Activated gamma-delta T cell treated with Interleukin-2 at 50 U/mL for 16 hours (primary cell): ENCODE measurements around the gene KIF5C.
"Not testable (repeated sequence)": the region's sequence is repeated elsewhere in the genome, so short reads cannot be mapped to it uniquely, and the experiment has no call there.

Experiments used
- DNase-seq: peaks from one replicate; pipeline ENCODE4 v3.0.0-alpha.2; 2020

The KIF5C gene

DNA sequence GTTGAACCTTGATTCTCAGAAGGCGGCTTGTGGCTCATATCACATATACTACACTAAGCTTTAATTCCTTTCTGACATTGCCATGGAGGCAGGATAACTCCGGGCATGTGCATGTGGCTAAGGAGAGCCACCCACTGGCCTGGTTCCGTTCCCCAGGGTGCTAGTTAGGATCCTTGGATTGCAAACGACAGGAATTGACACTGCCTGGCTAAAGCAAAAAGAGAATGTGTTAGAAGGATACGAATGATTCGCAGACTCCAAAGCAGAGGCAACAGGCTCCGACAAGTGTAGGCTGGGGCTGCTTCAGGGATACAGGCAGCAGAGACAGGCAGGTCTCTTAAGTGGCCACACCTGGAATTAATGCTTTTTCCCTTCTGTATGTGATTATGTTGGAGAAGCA is 92.0 kb downstream of the KIF5C start:
- DNase-seq: no peak

DNA sequence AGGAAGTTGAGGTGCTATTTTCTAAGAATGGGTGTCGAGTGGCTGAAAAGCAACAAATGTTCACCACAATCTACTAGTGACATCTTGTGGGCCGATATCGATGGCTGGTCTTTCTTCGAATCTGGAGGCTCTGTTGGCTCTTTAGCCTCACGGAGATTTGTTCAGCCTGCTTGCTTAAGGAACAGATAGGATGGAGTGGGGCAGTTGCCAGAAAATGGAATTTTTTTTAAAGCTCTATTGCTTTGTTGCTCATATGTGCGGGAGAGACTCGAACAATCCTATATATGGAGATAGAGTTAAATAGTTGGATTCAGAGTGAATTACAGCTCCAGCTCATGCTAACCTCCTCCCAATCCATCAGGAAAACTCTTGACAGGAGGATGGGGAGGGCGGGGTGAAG is 92.6 kb downstream of the KIF5C start:
- DNase-seq: no peak

DNA sequence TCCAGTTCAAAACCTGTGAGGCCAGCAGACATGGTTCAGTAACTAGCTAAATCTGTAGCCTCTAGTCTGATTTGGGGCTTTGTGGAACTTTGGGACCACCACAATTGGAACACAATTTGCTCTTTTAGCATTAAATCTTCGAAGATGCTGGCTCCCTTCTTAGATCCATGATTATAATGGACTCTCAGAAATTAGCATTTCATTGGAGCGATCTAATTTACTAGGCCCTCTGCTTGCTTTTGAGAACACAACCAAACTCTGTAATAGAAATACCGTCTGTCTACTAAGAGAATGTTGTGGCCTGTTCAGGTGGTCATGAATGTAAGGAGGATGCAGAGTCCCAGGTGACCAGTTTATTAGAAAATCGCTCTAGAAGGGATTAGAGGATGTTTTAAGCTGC is 93.3 kb downstream of the KIF5C start:
- no peak for DNase-seq

DNA sequence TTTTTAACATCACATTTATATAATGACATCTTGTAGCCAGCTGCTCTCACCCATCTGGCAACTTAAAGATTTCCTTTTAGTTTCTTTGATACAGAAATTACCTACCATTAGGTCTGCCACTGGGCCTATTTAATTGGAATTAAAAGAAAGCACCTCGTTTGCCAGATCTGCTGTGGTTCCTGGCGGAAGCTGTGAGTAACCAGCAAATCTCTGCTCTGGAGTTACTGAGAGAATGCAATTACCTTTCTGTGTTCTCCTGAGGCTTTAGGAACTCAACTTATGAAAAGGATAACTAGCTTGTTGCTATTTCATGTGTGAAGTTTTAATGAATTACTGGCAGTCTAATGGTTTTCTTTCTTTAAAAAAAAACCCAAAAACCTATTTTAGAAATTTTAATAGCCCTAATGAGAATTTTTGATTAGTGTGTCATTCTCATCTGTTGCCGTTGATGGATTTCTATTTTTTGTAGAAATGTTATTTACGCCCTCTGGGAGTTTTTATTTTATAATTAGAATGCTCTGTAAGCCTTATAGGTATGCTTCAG is 93.8 kb downstream of the KIF5C start:
- no peak for DNase-seq

DNA sequence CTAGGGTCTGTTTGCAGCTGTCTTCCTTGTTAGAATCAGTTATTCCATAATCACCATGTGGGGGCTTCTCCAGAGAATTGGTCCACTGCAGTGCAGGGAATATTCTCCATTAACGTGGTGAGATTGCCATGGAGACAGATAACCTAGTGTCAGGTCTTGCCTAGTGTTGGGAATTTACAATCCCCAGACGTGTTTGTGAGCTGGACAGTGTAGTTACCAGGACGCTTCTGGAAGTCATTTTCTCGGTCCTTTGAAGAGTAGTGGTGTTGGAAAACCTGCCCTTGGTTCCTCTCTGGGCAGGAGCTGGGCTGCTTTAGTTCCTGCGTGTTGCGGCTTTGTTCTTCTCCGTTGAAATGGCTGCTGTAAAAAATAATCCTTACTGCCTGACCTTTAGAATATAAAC is 94.6 kb downstream of the KIF5C start:
- no peak for DNase-seq

DNA sequence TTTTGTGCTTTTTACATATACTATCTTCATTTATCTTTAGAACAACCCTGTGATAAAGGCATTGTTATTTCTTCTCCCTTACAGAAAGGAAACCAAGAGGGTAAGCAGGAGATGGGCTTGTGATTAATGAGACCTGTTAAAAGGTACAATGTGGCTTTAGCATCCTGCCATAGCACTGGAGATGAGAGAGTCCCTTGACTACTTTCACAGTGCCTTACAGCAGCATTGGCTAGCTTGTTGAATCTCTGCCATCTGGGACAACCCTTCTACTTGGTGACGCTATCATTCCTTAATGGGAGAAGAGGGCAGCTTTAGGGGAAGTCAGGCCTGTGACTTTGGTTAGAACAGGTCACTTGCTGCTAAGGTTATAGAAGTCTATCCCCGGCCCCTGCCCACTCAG is 95.4 kb downstream of the KIF5C start:
- no peak for DNase-seq

DNA sequence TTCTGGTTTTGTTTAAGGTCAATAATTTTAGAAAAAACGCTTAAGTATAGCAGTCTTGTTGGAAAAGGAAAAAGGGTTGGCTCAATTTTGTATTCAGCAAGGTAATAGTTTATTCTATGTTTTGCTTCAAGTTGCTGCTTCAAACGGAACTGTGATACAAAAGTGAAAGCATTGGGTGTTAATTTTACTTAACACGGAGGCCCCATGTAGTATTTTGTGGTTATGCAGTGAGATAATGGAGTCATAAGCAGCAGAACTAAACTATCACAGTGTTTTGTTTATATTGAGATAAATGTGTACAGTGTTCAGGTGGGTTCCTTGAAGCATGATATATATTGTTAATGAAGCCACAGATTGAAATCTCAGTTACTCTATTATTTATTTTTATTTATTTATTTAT is 96.5 kb downstream of the KIF5C start:
- DNase-seq: no peak

DNA sequence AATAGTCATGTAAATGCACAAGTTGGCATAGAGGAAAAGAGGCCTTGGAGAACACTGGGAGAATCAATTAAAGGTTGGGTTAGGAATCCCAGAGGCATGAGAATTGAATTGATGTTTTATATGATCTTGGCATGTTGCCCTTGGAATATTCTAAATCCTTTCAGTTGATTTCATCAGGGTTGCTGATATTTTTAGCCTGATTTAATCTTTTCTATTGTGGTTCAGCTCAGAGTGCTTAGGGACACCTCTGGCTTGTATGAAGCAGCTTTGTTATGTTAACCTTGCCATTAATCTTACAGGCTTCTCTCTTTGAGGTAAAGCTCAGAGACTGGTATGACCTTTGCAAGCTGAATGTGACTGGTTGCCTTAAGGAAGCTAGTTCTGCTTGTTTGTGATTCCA is 99.1 kb downstream of the KIF5C start:
- DNase-seq: no peak

DNA sequence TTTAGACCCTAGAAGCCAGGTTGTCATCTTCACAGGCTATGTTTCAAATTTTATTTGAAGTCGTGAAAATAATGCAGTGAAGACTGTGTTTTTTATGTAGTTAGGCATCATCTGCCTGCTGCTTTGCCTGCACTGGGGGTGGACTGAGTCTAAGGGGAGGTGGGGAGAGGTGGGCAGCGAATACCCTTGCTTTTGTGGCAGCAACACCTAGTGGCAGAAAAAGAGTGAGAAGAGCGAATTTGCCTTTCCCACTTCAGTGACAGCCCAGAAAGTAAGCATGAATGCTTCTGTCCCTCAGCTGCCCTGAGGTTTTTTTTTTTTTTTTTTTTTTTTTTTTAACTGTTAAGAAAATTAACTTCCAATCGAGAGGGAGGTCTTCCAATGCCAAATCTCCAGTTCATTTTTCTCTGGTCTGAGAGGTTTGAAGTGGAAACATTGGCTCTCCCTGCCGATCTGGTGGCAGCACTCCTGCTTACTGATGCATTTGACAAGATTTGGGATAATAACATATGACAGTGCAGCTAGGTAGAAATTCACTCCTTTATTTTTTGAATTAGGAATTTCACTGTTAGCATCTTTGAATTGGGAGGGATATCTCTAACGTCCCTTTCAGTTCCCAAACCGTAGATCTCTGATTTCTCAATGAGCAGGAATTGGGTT is 103.1 kb downstream of the KIF5C start:
- no peak for DNase-seq

DNA sequence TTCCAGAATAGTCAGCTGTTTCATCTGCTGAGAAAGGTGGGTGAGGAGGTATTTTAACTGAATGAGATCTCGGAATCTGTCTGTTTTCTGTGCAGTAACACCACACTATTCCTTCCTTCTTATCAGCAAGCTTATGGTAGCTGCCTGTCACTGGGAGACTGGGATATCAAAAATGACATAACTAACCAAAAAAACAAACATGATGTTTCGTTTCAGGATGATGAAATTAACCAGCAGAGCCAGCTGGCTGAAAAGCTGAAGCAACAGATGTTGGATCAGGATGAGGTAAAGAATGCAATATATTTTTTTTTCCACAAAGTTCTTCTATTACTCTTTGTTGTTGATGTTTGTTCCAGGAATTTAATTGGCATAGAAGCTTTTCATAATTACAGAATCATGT is 103.7 kb downstream of the KIF5C start:
- no peak for DNase-seq

DNA sequence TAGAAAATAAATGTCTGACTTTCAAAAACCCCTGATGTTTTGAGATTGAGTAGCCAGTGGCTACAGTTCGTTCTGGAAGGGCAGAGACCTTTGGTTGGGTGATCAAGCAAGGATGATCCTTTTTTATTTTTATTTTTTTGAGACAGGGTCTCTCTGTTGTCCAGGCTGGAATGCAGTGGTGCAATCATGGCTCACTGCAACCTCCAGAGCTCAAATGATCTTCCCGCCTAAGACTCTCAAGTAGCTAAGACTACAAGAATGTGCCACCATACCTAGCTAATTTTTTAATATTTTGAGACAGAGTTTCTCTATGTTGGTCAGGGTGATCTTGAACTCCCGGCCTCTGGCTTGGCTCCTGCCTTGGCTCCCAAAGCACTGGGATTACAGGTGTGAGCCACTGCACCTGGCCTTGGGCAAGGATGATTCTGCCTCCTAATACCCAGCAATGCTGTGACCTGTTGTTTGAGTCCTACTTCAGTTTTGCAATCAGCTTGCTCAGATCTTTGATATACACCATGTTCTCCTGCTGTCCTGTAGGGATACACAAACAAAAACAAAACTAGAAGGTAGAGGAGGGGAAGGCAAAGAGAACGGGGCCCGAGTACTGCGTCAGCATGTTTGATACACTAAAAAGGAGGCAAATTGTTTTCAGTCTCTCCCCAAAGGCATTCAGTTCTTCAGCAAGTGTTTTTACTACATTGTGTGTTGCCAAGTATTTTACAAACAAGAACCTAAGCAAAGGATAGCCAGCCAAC is 104.3 kb downstream of the KIF5C start:
- no peak for DNase-seq

DNA sequence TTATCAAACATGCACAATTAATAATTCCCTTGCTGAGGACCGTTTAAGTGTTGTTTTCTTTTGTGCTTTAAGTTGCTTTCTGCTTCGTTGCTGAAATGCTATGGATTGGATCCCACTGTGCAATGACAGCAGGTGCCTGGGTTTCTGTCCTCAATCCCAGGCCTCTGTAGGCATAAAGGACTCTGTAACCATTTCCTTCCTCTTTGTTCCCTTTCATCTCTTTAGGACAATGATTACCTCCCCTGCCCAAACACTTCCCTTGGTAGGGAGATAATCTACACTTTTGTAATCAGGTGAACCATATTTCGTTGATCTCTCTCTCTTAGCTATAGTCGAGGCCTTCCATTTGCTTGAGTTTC is 104.9 kb downstream of the KIF5C start:
- DNase-seq: no peak

DNA sequence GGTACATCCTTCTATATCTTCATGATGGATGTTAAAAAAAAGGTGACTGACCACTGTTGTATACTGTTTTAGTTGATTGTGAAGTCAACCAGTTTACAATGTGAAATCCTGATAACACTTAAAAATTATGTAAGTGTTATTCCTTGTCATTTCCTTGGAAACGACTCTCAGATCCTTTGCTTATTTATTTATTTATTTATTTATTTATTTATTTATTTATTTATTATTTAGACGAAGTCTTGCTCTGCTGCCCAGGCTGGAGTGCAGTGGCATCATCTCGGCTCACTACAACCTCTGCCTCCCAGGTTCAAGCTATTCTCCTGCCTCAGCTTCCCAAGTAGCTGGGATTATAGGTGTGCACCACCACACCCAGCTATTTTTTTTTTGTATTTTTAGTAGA is 105.5 kb downstream of the KIF5C start:
- not testable (repeated sequence) for DNase-seq

DNA sequence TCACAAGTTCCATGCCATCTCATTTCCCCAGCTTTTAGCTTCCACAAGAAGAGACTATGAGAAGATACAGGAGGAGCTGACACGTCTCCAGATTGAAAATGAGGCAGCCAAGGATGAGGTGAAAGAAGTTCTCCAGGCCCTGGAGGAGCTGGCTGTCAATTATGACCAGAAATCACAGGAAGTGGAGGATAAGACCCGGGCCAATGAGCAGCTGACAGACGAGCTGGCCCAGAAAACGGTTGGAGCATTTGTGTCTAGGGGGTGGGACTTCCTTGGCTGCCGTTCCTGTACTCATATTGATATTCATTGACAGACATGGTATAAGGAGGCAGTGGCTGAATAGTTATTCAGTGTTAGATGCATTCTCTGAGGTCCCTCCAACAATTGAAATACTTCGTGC is 106.3 kb downstream of the KIF5C start:
- DNase-seq: no peak

DNA sequence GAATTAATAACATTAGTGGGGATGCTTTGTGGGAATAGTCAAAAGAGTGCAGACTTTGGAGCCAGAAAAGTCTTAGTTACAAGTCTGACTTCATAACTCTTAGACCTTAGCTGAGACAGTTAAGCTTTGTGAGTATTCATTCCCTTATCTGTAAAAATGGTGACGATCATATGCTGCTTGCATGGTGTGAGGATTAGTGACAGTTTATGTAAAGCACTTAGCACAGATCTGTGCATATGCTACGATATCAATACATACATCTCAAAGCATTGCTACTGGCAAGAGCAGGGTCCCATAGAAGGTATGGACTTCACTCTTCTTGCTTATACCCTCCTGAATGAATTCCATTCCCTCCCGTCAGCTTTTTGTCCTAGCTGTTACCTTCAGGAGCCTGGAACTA is 106.8 kb downstream of the KIF5C start:
- no peak for DNase-seq

DNA sequence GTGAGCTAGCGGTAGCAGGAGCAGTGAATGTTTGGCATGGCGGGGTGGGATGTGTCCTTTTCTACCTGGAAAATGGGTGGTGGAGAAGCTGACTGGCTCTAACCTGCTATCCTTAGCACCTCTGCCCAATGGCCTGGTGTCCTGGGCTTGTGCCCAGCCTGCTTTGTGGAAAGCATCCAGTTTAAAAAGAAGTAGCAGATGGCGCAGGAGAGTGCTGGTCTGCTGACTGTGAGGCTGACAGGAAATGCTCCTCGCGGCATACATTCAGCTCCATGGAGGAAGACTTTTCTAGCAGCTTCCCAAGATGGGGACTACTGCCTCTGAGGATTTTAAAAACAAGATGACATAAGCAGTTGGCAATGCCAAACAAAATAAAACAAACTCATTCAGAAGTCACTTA is 107.3 kb downstream of the KIF5C start:
- DNase-seq: no peak

DNA sequence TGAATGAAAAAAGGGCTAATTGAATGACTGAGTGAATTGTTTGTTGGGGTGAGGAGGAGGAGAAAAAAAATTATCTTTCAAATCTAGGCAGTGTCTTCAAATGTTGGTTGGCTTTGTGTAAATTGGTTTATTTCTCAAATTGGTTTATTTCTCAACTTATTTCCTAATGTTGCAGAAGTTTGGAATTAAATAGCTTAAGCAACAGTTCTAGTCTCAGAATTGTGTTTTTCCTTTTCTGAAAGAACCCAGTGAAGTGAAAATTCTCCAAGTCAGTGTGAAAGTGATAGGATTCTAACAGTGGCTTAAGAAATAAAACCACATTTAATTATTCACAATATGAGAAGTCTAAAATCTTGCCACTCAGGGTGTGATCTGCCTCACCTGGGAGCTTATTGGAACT is 108.9 kb downstream of the KIF5C start:
- no peak for DNase-seq

DNA sequence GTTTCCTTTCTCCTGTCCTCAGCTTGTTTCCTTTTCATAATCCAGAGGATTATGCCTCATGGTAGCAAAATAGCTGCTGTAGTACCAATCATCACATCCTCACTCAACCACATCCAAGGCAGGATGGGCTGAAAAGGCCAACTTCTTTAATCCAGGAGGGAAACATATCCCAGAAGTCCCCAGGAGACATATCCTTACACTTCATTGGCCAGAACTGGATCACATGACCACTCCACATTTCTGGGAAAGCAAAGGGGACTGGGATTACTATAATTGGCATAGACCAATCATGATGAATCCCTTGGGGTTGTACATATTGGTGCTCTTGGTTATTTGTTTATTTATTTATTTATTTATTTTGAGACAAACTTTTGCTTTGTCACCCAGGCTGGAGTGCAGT is 109.4 kb downstream of the KIF5C start:
- DNase-seq: no peak

DNA sequence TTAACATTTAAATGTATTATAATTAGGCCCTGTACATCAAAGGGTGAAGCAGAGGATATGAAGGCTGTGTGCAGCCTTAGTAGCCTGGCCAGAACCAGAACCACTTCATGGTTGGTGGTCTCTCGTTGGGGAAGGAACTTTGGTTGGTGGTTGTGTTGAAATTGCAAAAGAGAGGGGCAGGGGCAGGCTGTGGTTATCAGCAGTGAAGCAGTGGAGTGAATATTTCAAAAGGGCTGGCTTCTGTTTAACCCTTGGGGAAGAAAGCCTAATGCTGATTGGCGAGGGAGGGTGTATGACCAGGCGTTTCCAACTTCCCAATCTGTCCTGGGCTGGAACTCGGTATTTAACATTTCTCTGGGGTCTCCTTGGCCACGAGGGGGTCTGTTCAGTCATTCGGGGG is 112.3 kb downstream of the KIF5C start:
- DNase-seq: no peak

DNA sequence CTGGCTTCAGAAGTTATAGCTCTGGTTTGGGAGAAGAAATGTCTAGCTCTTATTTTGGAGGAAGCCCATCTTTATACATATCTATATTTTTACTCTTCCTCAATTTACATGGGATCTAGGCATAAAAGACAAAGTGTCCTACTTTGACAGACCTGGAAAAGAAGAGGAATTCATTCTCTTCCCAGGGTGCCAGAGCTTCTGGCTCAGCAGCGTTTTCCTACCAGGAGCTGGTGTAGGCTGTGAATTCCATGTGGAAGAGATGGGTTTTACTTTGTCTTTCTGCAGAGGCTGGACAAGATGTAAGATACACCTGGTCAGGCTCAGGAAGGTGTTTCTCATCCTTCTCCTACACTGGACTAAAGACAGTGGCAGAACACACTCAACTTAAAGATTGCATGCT is 113.3 kb downstream of the KIF5C start:
- DNase-seq: no peak

DNA sequence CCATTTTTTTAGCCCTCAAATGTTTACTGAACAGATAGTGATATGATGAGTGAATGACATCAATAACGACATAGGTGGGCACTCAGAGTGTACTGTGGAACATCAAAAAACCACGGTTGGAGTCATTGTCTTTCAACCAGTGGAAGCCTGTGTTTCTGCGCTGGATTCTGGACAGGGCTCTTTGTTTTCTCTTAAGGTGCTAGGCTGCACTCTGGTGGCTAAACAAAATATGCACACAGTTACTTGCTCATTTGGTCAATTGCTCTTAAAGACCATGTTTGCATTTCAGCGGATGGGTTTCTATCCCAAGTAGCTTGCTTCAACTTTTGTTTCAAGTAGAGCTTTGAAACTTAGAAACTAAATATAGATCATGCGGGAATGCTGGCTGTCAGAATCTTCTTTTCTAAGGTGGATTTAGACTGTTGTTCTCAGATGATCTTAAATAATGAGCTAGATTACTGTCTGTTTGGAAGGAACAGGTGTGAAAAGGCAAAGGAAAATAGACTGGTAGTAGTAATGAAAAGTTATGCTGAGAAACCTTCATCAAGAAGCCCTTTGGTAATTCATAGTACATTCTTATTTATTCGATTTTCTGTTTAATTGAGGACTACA is 115.0 kb downstream of the KIF5C start:
- DNase-seq: peak; percentile 30

DNA sequence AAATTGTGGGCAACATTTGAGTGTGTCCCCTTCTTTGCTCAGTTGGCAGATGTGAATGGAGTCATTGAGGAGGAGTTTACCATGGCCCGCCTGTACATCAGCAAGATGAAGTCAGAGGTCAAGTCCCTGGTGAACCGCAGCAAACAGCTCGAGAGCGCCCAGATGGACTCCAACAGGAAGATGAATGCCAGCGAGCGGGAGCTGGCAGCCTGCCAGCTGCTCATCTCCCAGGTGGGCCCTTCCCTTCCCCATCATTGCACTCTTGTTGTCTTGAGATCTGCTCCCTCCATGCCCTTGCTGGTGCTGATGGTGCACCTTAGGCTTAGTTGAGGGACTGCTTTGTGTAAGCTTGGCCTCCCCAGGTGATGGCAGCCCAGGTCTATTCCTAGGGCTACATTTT is 115.9 kb downstream of the KIF5C start:
- no peak for DNase-seq

DNA sequence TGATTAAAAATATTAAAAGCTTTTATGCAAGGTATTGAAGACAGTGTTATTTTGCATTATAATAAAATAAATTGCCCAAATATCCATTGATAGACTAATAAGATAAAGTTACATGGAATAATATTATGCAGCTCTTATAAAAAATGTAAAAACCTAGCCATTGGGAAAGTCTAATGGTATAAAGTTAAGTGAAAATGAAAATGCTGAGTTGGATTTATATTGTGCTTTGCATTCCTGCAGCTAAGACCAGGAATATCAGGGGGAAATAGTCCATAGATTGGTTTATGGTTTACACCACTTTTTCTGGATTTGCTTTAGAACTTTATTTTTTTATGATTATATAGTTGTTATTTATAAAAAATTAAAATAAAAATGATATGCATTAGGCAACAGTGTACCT is 117.4 kb downstream of the KIF5C start:
- no peak for DNase-seq

DNA sequence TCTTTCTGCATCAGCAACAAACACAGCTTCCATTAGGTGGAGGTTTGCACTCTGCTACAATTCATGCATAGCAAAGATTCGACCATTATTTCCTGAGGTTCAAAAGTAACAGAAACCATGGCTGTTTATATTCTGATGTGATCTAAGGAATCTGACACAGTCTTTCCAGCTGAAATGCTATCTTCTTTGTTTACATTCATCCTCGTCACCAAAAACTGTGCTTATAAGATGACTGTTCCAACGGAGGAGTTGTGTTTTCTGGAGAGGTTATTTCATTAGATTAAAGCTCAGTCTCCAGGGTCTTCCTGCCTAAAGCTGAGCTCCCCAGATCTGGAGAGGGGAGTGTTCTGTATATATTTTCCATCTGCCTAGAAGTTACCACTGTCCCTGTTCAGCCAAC is 118.3 kb downstream of the KIF5C start:
- DNase-seq: no peak
